Neural cell (in vitro differentiated cells): ENCODE measurements around the gene PTDSS2. TPM values are rescaled to one million over a fixed set of nuclear protein-coding genes. Genes with fewer than 3 reads are reported as not detected.
"Not testable (repeated sequence)": the region's sequence is repeated elsewhere in the genome, so short reads cannot be mapped to it uniquely, and the experiment has no call there.

Experiments
- H2AFZ ChIP-seq: fragments of 200-600, 300-800 bp; sonication (generic), shearing (Covaris generic); 2 replicates; pipeline ENCODE4 v1.6.0; 2014; ENCODE audit warnings: low read depth, mild to moderate bottlenecking, antibody characterized with exemption, low read length, moderate library complexity
- H3F3A ChIP-seq: fragments of 200-600 bp; shearing (Covaris generic); 2 replicates; pipeline ENCODE4 v1.6.1; 2016; ENCODE audit warnings: mild to moderate bottlenecking, moderate library complexity, mixed read lengths, antibody characterized with exemption, low read length; ENCODE audit not compliant: insufficient read depth, poor library complexity, severe bottlenecking
- H3K27ac ChIP-seq: fragments of 200-600, 300-800 bp; sonication (generic), shearing (Covaris generic); 2 replicates; pipeline ENCODE4 v1.5.1; 2014; ENCODE audit warnings: mild to moderate bottlenecking, low read length, moderate library complexity
- H3K27me3 ChIP-seq: fragments of 300-800, 200-600 bp; sonication (generic), shearing (Covaris generic); 2 replicates; pipeline ENCODE4 v1.6.0; 2014; ENCODE audit warnings: mild to moderate bottlenecking, low read depth, low read length, moderate library complexity; ENCODE audit not compliant: insufficient read depth
- H3K36me3 ChIP-seq: fragments of 300-800, 200-600 bp; sonication (generic), shearing (Covaris generic); 2 replicates; pipeline ENCODE4 v1.5.1; 2014; ENCODE audit warnings: mild to moderate bottlenecking, antibody characterized with exemption, low read length, moderate library complexity; ENCODE audit not compliant: insufficient read depth
- H3K4me2 ChIP-seq: fragments of 300-800, 200-600 bp; sonication (generic), shearing (Covaris generic); 2 replicates; pipeline ENCODE4 v1.6.0; 2014; ENCODE audit warnings: mild to moderate bottlenecking, low read length
- H3K4me3 ChIP-seq: fragments of 300-800, 200-600 bp; sonication (generic), shearing (Covaris generic); 2 replicates; pipeline ENCODE4 v1.5.1; 2014; ENCODE audit warnings: mild to moderate bottlenecking, low read length, moderate library complexity
- H3K79me2 ChIP-seq: fragments of 200-600 bp; shearing (Covaris generic); replicated peaks from 2 replicates; pipeline ENCODE4 v1.6.0; 2014; ENCODE audit warnings: mild to moderate bottlenecking, low read length, moderate library complexity; ENCODE audit not compliant: insufficient read depth
- H3K9ac ChIP-seq: fragments of 300-800, 200-600 bp; sonication (generic), shearing (Covaris generic); 2 replicates; pipeline ENCODE4 v1.6.1; 2016; ENCODE audit warnings: mild to moderate bottlenecking, low read length, mixed read lengths
- H3K9me2 ChIP-seq: fragments of 200-600 bp; shearing (Covaris generic); 2 replicates; pipeline ENCODE4 v1.6.1; 2016; ENCODE audit warnings: mild to moderate bottlenecking, low read length, mixed read lengths; ENCODE audit not compliant: insufficient read depth
- H3K9me3 ChIP-seq: fragments of 200-600, 300-800 bp; sonication (generic), shearing (Covaris generic); 2 replicates; pipeline ENCODE4 v1.6.1; 2016; ENCODE audit warnings: mild to moderate bottlenecking, mixed run types, low read length, moderate library complexity, mixed read lengths
- H4K20me1 ChIP-seq: fragments of 200-600 bp; shearing (Covaris generic); 2 replicates; pipeline ENCODE4 v1.6.1; 2016; ENCODE audit warnings: mild to moderate bottlenecking, mixed run types; ENCODE audit not compliant: insufficient read depth
- CTCF ChIP-seq: fragments of 450-650 bp; IDR thresholded peaks from 2 replicates; pipeline ENCODE4 v1.5.1; 2014; ENCODE audit warnings: antibody characterized with exemption, mild to moderate bottlenecking, moderate library complexity; ENCODE audit not compliant: poor library complexity, severe bottlenecking
- EP300 ChIP-seq: fragments of 450-650 bp; conservative IDR thresholded peaks from 2 replicates; pipeline ENCODE4 v1.6.1; 2014; ENCODE audit warnings: antibody characterized with exemption, mild to moderate bottlenecking, moderate library complexity; ENCODE audit not compliant: poor library complexity, severe bottlenecking
- EZH2 ChIP-seq: fragments of 200-600, 300-800 bp; shearing (Covaris generic), sonication (generic); IDR thresholded peaks from 2 replicates; pipeline ENCODE4 v1.6.1; 2014; ENCODE audit warnings: antibody characterized with exemption, low read length, borderline replicate concordance, mild to moderate bottlenecking; ENCODE audit not compliant: insufficient read depth, poor library complexity, severe bottlenecking
- MXI1 ChIP-seq: fragments of 450-650 bp; conservative IDR thresholded peaks from 2 replicates; pipeline ENCODE4 v1.6.1; 2014; ENCODE audit warnings: antibody characterized with exemption, mild to moderate bottlenecking; ENCODE audit not compliant: poor library complexity, severe bottlenecking
- POLR2AphosphoS5 ChIP-seq: IDR thresholded peaks from 2 replicates; pipeline ENCODE4 v1.6.1; 2012
- RAD21 ChIP-seq: fragments of 450-650 bp; conservative IDR thresholded peaks from 2 replicates; pipeline ENCODE4 v1.6.1; 2014; ENCODE audit warnings: antibody characterized with exemption, mild to moderate bottlenecking, moderate library complexity
- REST ChIP-seq: IDR thresholded peaks from 2 replicates; pipeline ENCODE4 v1.6.1; 2012; ENCODE audit warnings: borderline replicate concordance
- SMC3 ChIP-seq: fragments of 450-650 bp; conservative IDR thresholded peaks from 2 replicates; pipeline ENCODE4 v1.6.1; 2014; ENCODE audit warnings: antibody characterized with exemption, mild to moderate bottlenecking, moderate library complexity; ENCODE audit not compliant: poor library complexity
- TAF1 ChIP-seq: IDR thresholded peaks from 2 replicates; pipeline ENCODE4 v1.6.1; 2012; ENCODE audit warnings: low read depth
- polyA plus RNA-seq: library from polyadenylated mRNA; depleted of rRNA; stranded (reverse); fragments of >200 nt; gene quantifications from 2 replicates; pipeline ENCODE4 v1.2.3, GENCODE V29; 2014

PTDSS2 gene
- polyA plus RNA-seq, 1 donor from 2014 or later, result 54.3 TPM

GRCh38 chr11:410711-411110, 39.4 kb upstream of the PTDSS2 start:
- H3K36me3 ChIP-seq, H3F3A ChIP-seq, H3K4me3 ChIP-seq, H3K9me2 ChIP-seq, H2AFZ ChIP-seq, H3K27ac ChIP-seq, H3K9me3 ChIP-seq, H4K20me1 ChIP-seq, H3K27me3 ChIP-seq, H3K79me2 ChIP-seq, H3K4me2 ChIP-seq, H3K9ac ChIP-seq: not testable (repeated sequence)

GRCh38 chr11:411520-411919, 38.6 kb upstream of the PTDSS2 start:
- not testable (repeated sequence) for H3K9me3 ChIP-seq, H2AFZ ChIP-seq, H3K9me2 ChIP-seq, H3K36me3 ChIP-seq, H4K20me1 ChIP-seq, H3K4me3 ChIP-seq, H3K4me2 ChIP-seq, H3K9ac ChIP-seq, H3F3A ChIP-seq, H3K79me2 ChIP-seq, H3K27ac ChIP-seq
- peaks cover 15% of the 10 kb centered on the region for H3K27me3 ChIP-seq

GRCh38 chr11:412641-413119, 37.4 kb upstream of the PTDSS2 start:
- H3K36me3 ChIP-seq, result no peaks in the 10 kb centered on the region
- H3K4me2 ChIP-seq, result no peak overlapping the region
- no peaks in the 10 kb centered on the region for H3K9me2 ChIP-seq
- no peaks in the 10 kb centered on the region for H3K79me2 ChIP-seq
- H3K27me3 ChIP-seq, result peaks cover 26% of the 10 kb centered on the region
- TF ChIP-seq RAD21, result no peak
- no peak for TF ChIP-seq REST
- TF ChIP-seq POLR2AphosphoS5, result no peak
- TF ChIP-seq MXI1, result no peak
- TF ChIP-seq SMC3, result no peak
- no peak for TF ChIP-seq EP300
- no peak for TF ChIP-seq TAF1
- TF ChIP-seq CTCF, result no peak
- TF ChIP-seq EZH2, result no peak
- H4K20me1 ChIP-seq, result no peaks in the 10 kb centered on the region
- H3K4me3 ChIP-seq, result no peak overlapping the region
- no peak overlapping the region for H3K27ac ChIP-seq
- no peaks in the 10 kb centered on the region for H3K9me3 ChIP-seq
- no peak overlapping the region for H3K9ac ChIP-seq
- no peak overlapping the region for H2AFZ ChIP-seq
- no peaks in the 10 kb centered on the region for H3F3A ChIP-seq
